A549 treated with GW870086 at 1 μM for 4 hours (cell line): ENCODE measurements around the gene HAT1. TPM values are rescaled to one million over a fixed set of nuclear protein-coding genes. Genes with fewer than 3 reads are reported as not detected.

ENCODE experiments used
- total RNA-seq: library from RNA; stranded (reverse); fragments of 200-300 nt; extraction: Qiagen RNA extraction; gene quantifications from 5 replicates; pipeline ENCODE4 v1.2.3, GENCODE V29; 2022; ENCODE audit warnings: low read depth

HAT1 gene, protein sequence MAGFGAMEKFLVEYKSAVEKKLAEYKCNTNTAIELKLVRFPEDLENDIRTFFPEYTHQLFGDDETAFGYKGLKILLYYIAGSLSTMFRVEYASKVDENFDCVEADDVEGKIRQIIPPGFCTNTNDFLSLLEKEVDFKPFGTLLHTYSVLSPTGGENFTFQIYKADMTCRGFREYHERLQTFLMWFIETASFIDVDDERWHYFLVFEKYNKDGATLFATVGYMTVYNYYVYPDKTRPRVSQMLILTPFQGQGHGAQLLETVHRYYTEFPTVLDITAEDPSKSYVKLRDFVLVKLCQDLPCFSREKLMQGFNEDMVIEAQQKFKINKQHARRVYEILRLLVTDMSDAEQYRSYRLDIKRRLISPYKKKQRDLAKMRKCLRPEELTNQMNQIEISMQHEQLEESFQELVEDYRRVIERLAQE
- 62.7 to 76.1 TPM (median 72.4 TPM) in 5 replicates for total RNA-seq

DNA sequence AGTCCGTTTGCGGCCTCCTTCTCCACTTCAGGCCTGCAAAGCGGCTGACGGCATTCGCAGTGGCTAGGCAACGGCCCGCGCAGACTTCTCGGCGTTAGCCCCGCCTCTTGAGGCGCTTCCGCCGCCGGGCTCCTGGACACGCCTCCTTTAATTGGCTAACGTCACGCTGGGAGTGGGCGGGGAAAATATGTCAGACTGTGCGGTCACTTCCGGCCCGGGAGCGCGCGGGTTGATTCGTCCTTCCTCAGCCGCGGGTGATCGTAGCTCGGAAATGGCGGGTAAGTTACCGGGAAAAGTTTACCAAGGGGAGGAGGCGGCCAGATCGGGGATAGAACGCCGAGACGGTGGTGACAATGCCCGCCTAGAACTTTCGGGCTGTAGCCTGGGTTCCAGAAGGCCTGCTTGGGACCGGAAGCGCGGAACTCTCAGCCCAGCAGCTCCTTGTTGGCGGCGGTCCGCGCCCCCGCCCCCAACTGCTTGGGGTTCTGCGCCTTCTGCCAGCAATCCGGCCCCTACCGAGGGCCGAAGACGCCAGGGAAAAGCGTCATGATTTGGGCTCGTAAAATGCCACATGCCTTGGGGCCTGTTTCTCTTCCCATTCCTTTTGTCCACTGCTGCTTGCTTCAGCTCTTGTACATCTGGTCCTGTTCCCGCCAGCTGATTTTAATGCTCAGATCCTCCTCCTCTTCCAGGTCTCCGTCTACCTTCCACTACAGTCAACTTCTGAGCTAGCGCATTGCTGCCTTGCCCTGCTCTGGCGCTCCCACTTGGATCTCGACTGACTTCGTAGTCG lies at the start of gene HAT1:
HAT1 (plus strand) TSS at position 232 of the 793 bp plus-strand sequence; CDS start at position 272, 40 bp downstream.

DNA sequence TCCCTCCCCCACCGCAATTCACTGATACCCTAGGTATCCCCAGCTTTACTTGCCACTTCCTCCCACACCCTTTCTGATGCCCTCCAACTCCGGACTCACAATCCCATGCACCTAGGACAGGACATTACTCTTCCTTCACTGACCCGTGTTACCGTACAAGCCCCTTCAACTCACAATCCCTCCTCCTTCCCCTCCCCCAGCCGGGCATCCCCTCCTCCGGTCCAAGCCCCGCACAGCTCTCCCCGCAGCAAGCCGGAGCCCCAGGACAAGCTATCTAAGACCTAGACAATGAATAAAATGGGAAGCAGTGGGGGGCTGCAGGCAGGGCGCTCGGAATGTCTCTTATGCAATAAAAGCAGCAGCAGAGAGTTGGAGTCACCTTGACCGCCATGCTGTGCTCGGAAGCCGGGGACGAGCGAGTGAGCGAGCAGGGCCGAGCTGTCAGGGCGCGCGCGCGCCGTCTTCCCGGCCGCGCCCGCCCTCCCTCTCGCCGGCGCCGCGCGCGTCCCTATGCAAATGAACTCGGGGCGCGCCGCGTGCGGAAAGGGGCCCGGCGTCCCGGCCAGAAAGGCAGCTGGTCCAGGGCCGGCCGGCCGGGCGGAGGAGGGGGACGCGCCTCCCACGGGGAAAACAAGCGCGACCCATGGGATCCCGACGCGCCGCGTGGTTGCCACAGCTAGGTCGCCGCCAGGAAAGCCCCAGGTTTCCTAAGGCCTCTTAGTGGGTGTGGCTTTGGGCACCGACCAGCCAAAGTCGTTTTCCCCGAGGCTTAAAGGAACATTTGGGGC lies 28.2 kb upstream of the HAT1 start, which contains the start of gene SLC25A12:
SLC25A12 (minus strand) TSS at position 421 of the 788 bp plus-strand sequence; CDS start at position 391, 30 bp downstream.

DNA sequence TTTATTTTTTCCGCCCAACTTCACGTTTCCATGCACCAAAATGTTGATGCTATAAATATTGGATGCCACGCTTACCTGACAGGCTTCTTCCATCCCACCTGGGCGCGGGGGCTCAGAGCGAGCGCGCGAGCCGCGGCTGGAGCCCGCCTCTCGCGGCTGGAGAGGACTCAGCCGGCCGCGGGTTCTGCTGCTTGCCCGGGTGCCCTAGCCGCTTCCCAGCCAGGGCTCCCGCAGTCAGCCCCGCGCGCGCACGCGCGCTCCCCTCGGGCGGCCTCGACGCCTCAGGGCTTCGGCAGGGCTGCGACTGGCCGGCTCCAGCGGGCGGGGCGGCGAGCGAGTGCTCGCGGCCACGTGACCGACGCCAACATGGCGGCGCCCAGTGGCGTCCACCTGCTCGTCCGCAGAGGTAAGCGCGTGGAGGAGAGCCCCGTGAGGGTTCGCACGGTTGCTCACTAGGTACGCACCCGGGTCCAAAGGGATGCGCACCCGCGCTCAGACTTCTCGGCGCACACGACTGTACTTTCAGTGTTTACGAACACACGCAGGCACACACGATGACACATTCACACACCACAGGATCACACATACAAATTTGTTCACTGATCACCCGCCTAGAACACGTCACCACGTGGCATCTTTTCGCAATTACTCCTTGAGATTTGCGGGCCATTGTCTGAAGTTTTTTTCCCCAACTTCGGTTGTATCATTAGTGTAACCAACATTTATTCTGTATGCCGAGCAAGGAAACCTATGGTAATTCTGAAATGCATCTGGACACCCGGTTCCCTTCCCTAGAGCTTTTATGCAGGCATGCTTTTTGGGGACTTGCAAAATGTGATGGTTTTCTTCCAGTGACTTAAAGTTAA lies 77.6 kb downstream of the HAT1 start, which contains the start of gene METAP1D:
METAP1D (plus strand) TSS at position 350 of the 866 bp plus-strand sequence; CDS start at position 367, 17 bp downstream.

Other genes starting within 250 kb of the HAT1 start
- 58.0 to 76.6 TPM (median 72.0 TPM) in 5 replicates for gene DYNC1I2, start 235.0 kb upstream of the HAT1 start, total RNA-seq
- 12.9 to 15.4 TPM (median 13.9 TPM) in 5 replicates for gene SLC25A12, start 28.2 kb upstream of the HAT1 start, total RNA-seq
- 2.2 to 3.1 TPM (median 2.6 TPM) in 5 replicates for gene METAP1D, start 77.5 kb downstream of the HAT1 start, total RNA-seq
- gene DLX1, start 163.0 kb downstream of the HAT1 start, total RNA-seq, result 2.0 to 3.4 TPM (median 3.1 TPM) in 5 replicates
- gene DLX2, start 180.4 kb downstream of the HAT1 start, total RNA-seq, result 0.40 to 0.81 TPM (median 0.61 TPM) in 5 replicates